SW480 (cell line): ENCODE measurements around the gene GGT6.

Source experiments
- DNase-seq: peaks from one replicate; pipeline ENCODE4 v3.0.0-alpha.2; 2016; ENCODE audit warnings: low spot score

The GGT6 gene

DNA sequence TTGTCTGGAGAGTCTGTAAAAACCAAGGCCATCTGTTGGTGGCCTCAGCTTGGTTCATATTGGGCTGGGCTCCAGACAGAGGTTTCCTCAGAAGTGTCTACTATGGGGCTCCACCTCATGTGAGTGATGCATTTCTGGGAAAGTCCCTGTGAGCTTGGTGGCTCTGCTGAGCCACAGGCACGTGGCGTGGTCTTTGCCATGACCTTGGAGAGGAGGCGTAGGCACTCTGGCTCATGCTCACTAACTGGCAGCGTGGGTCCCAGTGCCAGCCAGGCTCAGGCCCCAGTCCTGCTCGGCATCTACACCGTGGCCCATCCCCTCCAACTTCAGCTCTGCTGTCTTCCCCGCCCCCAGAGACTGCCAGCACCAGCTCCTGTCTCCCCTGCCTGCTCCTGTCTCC lies 13.3 kb upstream of the GGT6 start:
- DNase-seq: peak; percentile 28

DNA sequence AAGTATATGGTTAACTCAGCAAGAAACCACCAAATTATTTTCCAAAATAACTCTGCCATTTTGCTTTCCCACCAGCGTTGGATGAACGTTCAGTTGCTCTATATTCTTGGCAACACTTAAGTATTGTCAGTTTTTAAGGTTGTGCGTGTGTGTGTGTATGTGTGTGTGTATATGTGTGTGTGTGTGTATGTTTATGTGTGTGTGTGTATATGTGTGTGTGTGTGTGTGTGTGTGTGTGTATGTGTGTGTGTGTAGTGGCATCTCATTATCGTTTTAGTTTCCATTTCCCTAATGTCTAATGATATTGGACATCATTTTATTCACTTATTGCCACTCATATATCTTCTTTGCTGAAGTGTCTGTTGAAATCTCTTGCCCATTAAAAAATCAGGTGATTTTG lies 12.7 kb upstream of the GGT6 start:
- DNase-seq: no peak

DNA sequence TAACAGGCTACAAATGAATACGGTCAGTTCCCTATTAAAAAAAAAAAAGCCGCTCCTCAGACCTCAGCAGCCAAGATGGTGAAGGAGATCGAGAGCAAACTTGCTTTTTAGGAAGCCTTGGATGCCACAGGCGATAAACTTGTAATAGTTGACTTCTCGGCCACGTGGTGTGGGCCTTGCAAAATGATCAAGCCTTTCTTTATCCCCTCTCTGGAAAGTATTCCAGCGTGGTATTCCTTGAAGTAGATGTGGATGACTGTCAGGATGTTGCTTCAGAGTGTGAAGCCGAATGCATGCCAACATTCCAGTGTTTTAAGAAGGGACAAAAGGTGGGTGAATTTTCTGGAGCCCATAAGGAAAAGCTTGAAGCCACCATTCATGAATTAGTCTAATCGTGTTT lies 11.8 kb upstream of the GGT6 start:
- DNase-seq: no peak

DNA sequence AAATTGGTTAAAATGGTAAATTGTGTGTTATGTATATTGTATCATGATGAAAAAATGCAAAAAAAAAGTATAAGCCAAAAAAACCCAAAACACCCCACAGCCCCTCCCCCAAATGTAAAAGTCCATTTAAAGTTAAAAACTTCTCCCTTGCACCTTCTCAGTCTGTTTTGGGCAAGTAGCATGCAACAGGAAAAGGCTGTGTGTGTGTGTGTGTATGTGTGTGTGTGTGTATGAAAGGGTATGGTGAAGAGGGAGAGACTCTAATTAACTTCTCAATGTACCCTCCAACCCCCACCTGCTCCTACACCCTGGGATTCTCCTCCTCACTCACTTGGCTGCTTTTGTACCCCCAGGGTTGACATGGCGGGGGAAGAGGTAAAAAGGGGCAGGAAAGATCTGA lies 9.2 kb upstream of the GGT6 start:
- DNase-seq: no peak

DNA sequence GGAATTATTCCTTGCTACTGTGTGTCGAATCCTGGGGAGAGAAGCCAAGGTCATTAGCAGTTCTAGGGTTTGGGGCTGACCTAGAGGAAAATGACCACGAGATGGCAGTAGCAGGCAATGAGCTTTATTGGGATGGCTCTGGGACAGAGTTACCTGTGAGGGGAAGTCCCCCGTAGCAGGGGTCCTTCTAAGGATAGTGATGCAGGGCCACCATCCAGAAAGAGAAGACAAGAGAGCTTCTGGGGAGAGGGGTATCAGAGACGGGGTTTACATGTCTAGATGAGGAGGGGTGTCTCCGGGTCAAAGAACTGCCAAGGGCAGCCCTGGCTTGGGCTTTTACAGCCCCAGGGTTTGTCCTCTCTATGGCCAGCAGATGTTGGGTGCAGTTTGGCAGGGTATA lies 6.4 kb upstream of the GGT6 start:
- peak; percentile 65 for DNase-seq

DNA sequence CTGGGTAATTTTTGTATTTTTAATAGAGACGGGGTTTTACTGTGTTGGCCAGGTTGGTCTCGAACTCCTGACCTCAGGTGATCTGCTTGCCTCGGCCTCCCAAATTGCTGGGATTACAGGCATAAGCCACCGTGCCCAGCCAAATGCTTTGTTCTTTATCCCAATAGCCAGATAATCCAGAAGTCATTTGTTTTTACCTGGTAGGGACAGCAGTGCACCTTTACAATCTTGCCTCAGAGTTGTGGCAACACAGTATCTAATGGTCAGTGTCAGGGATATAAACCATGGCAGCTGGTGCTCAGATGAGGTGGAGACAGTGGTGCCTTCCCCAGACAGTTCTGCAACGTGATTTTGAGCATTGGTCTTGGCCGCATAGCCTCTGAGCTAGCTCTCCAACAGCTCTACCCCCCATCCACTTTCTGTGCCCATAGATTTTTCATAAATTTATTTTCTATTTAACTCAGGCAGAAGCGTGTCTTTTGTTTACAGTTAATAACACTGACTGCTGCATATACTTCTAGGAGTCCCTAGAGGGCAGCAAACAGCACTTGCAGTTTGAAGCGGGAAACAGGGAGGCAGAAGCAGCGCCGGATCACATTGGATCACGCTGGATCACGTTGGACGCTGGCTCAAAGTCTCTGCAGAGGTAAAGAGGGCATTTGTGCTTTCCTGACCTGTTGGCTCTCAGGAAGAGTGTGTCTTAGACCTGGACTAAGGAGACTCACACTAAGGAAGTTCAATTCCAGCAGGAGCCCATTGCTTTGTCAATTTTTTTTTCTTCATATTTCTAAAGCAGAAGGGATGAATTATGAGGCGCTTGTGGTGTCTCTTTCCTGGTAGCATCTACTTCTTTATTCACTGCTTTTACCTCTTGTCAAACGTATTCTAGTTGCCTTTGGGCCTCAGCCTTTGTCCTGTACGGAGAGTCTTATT lies 5.1 kb upstream of the GGT6 start:
- DNase-seq: peak; percentile 89

DNA sequence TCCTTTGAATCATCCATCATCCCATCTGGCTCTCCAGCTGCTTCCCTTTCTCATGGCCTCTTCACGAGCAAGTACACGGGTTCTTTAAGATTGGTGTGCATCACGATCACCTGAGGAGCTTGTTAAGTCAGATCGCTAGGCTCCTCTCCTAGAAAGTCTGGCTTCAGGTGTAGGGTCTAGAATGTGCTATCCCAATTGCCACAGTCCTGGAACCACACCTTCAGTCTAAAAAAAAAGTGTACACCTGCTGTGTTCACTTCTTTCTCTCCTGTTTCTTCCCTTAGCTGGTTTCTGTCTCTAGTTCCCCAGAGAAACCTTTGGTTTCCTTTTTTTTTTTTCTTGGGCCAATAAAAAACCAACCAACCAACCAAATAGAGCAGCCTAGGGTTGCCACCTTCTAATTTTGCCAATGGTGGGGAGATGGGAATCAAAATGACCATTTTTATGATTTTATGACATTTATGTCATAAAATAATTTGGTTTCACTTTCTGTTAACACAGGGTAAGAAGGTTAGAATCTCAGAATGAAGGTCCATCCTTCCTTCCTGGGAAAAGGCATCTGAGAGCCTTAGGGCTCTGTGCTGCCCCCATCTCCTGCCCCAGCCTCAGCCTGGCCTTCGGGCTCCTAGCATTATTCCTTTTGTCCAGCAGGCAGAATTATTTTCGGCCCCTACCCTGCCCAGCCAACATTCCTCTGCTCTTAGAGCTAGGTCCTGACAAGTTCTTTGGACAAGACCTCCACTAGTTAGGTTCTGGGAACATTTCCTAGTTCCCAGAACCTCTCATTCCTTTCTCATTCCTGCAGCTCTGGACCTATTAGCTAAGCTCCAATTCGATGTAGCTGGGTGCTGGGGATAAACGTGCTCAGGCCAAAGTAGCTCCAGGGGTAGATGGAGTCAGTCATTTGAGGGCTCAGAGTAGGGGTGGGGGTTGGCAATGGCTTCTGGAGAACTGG lies 1.9 kb upstream of the GGT6 start:
- no peak for DNase-seq

DNA sequence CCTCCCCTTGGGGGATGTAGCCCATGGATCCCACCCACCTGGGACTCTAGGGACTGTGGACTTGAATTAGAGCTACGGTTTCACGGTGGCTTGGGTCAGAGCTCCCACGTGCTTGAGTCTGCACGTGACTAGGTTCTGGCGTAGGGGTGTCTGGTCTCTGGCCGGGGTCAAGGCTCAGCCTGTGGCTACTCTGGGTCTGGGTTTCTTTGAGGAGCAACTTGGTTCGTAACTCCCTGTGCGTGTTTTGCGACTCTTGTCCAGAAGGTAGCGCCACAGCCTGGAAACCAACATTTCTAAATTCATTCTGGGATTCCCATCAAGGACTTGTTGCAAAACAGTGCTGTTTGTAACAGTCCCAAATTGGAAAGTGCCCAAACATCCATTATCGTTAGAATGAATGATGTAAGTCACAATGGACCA lies 470 bp upstream of the GGT6 start:
- no peak for DNase-seq

DNA sequence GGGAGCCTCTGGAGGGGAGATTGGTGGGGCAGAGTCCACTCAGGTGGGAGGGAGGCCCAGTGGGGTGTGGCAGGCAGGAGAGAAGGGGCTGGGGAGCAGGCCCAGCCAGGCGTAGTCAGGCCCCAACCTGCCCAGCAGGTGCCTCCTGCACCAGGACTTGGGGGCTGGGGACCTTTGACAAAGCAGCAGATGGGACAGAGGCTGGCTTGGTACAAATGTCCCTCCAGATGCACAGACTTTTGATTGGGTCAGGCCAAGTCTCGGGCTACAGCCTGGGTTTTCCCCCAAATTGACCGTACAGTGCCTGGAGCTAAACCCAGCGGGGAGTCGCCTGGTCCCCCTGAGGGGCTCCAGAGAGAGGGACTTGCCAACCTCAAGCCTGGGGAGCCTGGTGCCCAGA lies 411 bp downstream of the GGT6 start:
- no peak for DNase-seq

DNA sequence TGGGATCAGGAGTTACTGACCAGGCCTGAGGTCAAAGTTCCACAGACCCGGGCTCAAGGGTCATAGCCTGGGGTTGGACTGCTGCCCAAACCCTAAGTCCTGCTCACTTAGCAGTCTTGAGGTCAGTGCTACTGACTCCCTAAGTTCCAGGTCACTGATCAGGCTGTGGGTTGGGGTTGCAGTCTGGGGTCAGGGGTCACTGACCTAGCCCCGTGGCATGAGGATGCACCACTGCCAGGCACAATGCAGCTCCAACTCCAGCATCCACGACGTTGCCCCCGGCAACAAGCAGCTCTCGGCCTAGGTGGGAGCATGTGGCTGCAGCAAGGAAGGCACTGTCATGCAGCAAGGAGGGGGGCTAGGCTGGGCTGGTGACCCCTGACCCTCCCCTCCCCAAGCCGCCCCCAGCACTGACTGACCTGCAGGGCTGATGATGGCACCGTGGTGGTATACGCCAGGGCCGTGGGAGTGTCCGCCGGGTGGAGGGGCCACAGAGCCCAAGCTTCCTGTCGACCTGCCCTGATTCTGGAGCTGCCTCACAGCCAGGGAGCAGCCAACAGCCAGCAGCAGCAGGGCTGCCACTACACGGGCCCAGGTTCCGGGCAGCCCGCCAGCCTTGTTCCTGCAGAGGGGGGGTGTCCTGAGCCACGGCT lies 1.1 kb downstream of the GGT6 start:
- no peak for DNase-seq

DNA sequence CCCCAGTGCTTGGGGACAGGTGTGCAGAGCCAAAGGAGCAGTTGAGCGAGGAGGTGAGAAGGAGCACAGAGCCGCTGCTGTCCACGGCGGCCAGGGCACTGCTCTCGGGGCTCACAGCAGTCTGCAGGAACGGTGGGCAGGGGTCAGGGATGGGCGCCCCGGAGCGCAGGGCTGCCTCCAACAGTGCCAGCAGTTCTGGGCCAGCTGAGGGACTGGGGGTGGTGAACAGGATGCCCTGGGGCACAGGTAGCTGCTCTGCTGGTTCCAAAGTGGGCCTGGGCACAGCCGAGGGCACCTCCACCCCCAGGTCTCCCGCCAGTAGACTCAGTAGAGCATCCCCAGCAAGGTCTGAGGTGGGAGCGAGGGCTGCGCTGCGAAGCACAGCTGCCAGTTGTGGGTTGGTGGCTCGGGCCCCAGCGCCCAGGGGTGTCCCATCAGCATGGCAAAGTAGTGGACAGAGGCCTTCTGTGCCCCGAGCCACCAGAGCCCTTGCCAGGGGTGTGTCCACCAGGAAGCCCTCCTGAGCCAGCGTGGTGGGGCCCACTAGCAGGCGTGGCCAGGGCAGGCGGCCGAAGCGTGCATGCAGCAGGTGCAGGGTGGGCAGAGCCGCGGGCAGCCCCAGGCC lies 1.9 kb downstream of the GGT6 start:
- no peak for DNase-seq

DNA sequence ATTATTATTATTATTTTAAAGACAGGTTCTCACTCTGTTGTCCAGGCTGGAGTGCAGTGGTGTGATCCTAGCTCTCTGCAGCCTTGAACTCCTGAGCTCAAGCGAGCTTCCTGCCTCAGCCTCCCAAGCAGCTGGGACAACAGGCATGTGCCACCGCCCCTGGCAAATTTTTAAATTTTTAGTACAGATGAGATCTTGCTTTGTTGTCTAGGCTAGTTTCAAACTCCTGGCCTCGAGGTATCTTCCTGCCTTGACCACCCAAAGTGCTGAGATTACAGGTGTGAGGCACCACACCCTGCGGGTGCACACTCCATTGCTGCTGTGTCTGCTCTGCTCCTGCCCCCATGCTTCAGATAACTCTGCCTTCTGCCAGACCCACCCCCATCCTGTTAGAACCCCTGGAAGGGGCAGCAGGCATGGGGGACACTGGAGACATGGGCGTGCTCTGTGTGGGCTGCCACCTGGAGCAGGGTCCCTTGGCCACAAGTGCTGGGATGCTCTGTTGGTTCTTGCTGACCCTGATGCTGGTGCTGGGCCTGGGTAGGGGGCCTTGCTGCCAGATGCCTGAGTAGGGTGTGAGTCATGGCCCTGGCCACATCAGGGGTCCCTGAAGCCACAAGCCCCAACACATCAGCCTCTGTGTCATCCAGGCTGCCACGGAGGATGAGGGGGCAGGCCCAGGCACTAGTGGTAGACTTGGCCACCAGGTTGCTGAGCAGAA lies 2.6 kb downstream of the GGT6 start:
- no peak for DNase-seq

DNA sequence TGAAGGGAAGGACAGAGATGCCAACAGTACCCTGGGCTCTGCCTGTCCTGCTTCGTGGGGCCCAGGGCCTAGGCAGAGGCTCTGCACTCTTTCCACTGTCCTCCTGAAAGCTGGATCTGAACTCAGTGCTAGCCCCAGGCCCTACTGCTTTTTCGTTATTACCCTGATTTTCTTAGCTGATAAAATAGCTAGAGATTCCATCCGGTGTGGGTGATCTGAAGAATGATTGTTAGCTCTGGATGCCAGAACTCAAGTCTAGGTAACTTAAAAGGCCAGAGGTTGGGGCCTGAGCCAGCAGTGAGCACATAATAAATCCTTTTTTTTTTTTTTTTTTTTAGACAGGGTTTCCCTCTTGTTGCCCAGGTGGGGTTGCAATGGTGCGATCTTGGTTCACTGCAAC lies 3.4 kb downstream of the GGT6 start:
- DNase-seq: no peak

DNA sequence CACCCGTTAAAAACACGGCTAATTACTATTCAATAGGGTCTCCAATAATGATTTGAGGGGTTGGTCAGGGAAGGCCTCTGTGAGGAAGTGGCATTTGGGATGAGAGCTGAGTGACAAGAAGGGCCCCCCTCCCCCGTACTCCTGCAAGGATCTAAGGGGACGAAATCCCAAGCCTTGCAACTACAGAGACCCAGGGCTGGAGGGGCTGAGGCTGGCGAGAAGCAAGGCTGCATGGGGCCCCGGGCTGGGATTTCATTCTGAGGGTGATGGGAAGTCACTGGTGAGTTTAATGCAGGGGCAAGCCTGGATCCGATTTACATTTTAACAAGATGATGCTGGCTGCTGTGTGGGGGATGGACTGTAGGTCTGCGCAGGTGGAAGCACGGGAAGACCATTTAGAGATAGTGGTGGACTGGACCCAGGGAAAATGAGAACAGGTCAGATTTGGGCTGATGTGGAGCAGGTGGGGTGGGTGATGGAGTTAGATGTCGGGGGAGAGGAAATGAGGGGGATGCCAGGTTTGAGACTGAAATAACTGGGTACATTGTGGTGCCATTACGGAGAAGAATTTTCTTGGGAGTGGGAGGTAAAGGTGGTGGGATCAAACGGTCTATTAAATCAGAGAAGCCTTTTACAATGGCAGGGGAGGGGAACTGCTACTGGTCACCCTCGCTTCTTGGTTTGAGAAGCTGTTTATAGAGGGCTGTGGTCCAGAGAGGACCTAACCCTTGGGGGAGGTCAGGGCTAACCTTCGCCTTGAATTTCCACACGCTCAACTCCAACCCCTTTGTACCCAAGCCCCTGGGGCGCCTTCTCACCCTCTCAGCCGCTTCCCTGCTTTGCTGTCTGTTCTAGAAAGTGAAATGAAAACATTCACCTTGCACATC lies 4.3 kb downstream of the GGT6 start:
- no peak for DNase-seq

DNA sequence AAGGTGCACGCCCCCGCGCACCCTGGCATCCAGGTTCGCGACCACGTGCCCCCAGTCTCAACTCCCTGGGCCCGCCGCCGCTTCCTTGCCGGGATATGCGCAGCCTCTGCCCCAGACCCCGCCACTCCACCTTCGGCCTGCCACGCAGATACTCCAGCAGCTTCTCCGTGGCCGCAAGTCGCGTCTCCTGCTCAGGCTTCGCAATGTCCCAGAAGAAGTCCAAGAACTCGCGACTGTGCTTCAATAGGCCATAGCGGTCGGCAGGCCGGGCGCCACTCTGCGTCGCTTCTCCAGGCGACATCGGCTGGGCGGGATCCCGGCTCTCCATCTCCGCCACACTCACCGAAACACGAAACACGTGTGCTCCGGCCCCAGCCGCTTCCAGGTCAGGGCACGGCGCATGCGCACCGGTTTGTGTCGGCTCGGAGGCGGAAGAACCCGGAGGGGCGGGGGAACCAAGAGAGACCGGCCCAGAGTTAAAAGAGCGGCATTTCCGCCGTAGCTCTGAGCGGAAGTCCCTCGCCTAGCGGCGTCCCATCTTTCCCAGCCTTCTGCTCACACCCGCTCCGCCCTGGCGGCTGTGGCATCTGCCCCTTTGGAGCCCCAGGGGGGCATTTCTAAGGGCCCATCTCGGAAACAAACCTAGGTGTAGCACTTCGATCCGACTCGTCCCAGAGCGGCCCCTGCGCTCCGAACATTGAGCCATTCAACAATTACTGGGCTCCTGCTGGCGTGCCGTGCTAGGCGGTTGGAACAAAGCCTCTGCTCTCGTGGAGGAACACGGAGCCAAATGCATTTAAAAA lies 5.2 kb downstream of the GGT6 start, which contains the start of gene MYBBP1A:
MYBBP1A (minus strand) TSS at position 388 of the 803 bp plus-strand sequence; CDS start at position 328, 60 bp downstream.
- DNase-seq: peak; percentile 95

DNA sequence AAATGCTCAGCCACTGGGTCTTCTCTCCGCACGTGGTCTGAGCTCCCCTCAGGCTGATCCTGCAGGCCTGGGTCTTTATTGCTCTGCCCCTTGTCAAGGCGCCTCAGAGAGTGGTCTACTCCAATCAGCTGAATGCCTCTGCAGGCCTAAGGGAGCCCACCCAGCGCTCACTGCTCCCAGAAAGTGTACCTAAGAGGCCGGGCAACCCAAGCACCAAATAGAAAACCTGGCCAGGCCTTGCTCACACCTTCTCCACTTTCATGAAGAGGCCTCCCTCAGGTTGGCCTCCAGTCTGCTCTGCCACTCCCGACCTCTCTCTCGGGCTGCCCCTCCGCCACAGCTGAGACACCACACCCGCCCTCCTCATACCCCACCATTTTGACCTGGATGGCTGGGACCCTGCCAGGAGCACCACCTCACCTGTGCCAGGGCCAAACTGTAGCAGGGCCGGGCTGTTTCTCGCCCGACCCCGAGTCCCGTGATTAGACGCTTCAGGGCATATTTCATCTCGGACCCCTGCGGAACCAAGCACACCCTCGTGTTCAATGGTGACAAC lies 5.9 kb downstream of the GGT6 start:
- no peak for DNase-seq

DNA sequence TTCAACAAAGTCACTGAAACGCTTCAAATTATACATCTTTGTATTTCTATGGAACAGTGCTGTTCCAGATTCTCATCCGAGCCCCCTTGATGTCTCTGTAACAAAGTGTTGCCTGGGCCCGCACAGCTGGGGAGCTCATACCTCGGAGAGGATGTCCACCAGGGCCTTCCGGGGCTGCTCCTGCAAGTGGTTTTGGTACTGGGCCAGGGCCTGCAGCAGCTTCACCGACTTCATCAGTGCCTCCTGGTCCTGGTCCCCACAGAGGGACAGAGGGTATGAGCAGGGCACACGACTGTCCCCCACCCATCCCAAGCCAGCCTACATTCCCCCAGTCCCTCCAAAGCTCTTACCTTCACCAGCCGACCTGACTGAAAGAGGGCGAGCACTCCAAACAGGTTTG lies 6.7 kb downstream of the GGT6 start:
- DNase-seq: no peak

DNA sequence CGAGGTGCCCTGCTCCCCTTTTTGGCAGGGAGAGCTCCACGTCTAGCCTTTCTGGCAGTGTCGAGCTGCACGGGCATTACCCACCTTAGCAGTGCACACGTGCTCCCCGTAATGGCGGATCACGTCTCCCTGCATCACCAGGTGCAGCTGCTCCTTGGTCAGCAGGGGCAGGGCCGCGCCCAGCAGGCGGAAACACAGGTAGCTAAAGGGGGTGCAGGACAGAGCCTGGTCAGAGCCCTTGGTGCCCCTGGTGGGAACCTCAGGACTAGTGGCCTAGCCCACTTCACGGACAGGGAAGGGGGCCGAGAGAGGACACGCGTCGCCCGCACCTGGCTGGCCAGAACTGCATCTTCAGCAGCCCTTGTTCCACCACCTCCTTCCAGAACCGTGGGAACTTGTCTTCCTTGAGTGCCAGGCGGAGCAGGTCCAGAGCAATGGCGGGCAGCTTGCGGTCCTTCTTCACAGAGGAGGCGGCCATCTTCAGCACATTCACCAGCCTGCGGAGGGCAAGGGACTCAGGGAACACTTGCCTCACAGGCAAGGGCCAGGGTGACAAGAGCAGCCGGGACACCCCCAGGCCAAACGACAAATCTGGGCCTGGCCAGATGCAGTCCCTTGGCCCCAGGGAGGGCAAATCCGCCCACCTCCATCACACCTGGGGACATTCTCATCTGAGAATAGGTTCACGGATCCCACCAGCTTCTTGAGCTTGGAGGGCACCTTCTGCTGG lies 8.4 kb downstream of the GGT6 start:
- DNase-seq: no peak
